Adipose tissue (tissue), 3 donors: Measurements from ENCODE around the gene LRRN4. TPM values are rescaled to one million over a fixed set of nuclear protein-coding genes. Genes with fewer than 3 reads are reported as not detected.
"Not testable (repeated sequence)": the region's sequence is repeated elsewhere in the genome, so short reads cannot be mapped to it uniquely, and the experiment has no call there.

Source experiments
- H3K27ac ChIP-seq: one replicate; pipeline ENCODE4 v1.5.1; 2013; ENCODE audit warnings: low read depth, low read length
- WGBS, 3 donors: extraction: QIAGEN DNeasy Blood & Tissue Kit; methylation state at CpG; one replicate each; pipeline ENCODE4 v1.1.7; 2013; 5-methylcytosine and 5-hydroxymethylcytosine counted together
- polyA plus RNA-seq, 3 donors: library from polyadenylated mRNA; stranded (reverse); fragments of 200-250 nt; gene quantifications; one replicate each; pipeline ENCODE4 v1.2.3, GENCODE V29; 2013
- donor health status: healthy with polysubstance abuse.
- donor health status: Bipolar disorder and iron deficiency.
- donor health status: healthy.

The LRRN4 gene
- polyA plus RNA-seq, 3 donors = 0.69 to 1.7 (median 1.0) TPM

GRCh38 chr20:6067763-6068318, 14.0 kb upstream of the LRRN4 start:
- no peak overlapping the region for H3K27ac ChIP-seq
- 34 to 72% (median 60%) methylated on average over 4 of the region's 4 CpGs for WGBS, 3 donors

DNA sequence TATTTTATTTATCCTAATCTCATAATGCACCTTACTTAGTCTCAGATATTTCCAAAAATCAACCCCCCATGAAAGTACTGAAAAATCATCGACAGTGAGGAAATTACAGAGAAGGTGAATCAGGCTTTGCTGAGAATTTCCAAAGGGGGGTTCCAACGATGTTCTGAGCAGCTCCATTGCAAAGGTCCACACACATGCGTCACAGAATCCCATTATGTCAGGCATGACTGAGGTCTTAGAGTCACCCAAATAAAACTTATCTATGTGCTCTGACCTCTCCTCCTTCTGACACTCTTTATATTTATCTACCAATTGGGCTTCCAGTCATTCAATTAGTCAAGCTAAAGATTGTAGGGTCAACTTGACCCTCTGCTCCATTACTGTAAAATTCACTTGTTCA, 12.7 kb upstream of the LRRN4 start:
- WGBS, 3 donors = 74 to 91% (median 85%) methylated on average over 3 of the region's 3 CpGs

GRCh38 chr20:6061544-6061943, 7.7 kb upstream of the LRRN4 start:
- 49 to 95% (median 56%) methylated on average over 2 of the region's 2 CpGs for WGBS, 3 donors
- H3K27ac ChIP-seq = no peak overlapping the region

More for the DNA sequence above, 12.7 kb upstream of the LRRN4 start:
- no peak overlapping the region for H3K27ac ChIP-seq

GRCh38 chr20:6060213-6060612, 6.4 kb upstream of the LRRN4 start:
- 63 to 83% (median 68%) methylated on average over 6 of the region's 6 CpGs for WGBS, 3 donors

GRCh38 chr20:6058684-6059295, 4.9 kb upstream of the LRRN4 start:
- H3K27ac ChIP-seq = no peak overlapping the region
- 14 to 43% (median 35%) methylated on average over 7 of the region's 7 CpGs for WGBS, 3 donors

More at GRCh38 chr20:6060213-6060612, 6.4 kb upstream of the LRRN4 start:
- no peak overlapping the region for H3K27ac ChIP-seq

DNA sequence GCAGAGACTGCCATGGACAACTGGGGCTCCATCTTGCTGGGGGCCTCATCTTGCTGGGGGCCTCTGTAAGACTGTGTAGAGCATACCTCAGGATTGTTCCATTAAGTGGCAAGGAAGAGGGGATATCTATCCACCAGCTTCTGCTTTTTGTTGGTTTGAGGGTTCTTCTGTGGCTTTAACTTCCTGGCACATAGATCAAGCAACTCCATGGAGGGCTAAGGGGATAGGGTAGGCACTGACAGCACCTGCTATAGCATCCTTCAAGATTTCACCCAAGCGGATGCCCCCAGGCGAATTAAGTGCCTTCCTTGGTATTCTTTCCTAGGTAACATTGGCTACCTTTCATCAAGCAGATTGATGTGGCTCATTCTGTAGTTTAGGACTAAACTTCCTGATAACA, 3.8 kb upstream of the LRRN4 start:
- 51 to 75% (median 64%) methylated on average over 2 of the region's 2 CpGs for WGBS, 3 donors
- H3K27ac ChIP-seq = no peak overlapping the region

DNA sequence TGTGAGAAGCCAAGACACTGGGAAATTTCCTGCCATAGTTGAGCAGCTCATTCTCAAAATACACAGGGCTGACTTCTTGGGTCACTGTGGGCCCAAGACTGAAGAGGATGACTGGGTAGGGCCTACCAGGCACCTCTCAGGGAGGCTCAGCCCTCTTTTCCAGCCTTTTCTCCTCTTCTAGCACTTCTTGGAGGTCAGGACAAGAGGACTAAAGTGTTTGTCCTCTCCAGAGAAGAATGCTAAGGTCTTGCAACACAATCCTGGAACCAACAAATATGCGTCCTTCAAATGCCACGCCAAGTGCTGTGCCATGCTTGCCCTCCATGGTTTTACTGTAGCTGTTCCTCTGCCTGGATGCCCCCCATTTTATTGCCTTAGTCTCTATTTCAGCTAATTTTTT, 3.3 kb upstream of the LRRN4 start:
- 90 to 94% (median 90%) methylated on average over 2 of the region's 2 CpGs for WGBS, 3 donors
- no peak overlapping the region for H3K27ac ChIP-seq

DNA sequence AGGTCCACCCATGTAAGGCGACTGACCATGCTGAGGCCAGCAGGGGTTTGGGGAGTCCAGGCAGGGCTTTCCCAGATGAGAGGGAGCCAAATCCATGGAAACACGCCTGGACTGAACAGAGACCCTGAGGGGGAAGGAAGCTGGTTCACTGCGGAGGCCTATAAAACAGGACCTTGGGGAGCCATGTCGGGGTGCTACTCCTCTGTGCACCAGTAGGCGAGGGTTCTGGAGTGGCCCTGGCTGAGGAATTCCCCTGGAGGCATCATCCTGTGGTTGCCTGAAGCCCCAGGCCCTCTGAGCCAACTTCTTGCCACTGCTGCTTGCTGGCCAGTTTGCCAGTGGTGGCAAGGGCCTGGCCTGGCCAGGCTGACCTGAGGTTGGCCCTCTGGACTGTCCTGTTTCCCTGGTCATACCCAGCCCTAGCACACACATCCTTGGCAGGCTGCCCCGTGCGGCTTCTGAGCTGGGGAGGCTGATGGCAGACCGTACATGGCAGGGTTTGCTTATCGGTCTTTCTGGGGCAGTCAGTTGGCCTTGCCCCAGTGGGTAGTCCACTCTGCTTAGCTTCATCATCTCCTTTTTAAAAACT, 2.2 kb upstream of the LRRN4 start:
- WGBS, 3 donors = 83 to 92% (median 91%) methylated on average over 9 of the region's 9 CpGs
- no peak overlapping the region for H3K27ac ChIP-seq

- no peak overlapping the region for H3K27ac ChIP-seq
- 74 to 84% (median 80%) methylated on average over 10 of the region's 10 CpGs for WGBS, 3 donors
Observed at GRCh38 chr20:6055161-6055783, 1.4 kb upstream of the LRRN4 start.

DNA sequence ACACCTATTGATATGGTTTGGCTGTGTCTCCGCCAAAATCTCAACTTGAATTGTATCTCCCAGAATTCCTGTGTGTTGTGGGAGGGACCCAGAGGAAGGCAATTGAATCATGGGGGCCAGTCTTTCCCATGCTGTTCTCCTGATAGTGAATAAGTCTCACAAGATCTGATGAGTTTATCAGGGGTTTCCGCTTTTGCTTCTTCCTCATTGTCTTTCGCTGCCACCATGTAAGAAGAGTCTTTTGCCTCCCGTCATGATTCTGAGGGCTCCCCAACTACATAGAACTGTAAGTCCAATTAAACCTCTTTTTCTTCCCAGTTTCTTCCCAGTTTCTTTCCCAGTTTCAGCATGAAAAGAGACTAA, 810 bp upstream of the LRRN4 start:
- WGBS, 3 donors = 65 to 83% (median 73%) methylated on average over 4 of the region's 4 CpGs
- H3K27ac ChIP-seq = not testable (repeated sequence)

GRCh38 chr20:6053064-6053775, 640 bp downstream of the LRRN4 start:
- WGBS, 3 donors = 50 to 74% (median 57%) methylated on average over 8 of the region's 8 CpGs
- no peak overlapping the region for H3K27ac ChIP-seq

DNA sequence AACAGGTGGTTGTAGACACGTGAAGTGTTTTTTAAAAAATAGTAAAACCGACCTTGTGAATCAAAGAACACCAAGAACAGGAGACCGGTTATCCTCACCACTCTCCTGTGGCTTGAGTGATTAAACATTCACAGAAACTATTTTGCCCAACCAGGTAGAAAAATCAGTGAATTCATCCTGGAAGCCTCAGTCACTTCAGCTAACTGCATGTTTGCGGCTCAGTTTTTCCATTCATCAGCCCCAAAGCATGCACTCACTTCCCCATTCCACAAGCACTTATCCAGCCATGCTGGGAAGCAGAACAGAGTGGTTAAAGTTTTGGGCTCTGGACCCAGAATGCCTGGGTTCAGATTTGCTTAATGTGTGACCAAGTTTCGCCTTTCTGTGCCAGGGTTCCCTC, 2.4 kb downstream of the LRRN4 start:
- H3K27ac ChIP-seq = no peak overlapping the region
- WGBS, 3 donors = 47 to 56% (median 54%) methylated on average over 5 of the region's 5 CpGs

DNA sequence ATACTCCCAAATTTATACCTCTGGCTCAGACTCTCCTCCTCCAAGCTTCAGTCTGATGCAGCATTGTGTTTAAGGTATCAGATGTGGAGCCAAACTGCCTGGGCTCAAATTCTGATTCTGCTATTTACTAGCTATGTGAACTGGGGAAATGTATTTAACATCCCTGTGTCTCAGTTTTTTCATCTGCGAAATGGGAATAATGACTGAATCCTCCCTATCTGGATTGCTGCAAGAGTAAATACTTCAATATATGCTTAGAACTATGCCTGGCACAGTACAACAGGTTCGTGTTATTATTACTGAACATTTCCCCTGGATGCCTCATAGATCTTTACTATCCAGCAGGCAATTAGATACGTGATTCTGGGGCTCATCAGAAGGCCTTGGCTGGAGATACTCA, 5.5 kb downstream of the LRRN4 start:
- H3K27ac ChIP-seq = no peak overlapping the region
- WGBS, 3 donors = 84 to 91% (median 86%) methylated on average over 3 of the region's 3 CpGs

DNA sequence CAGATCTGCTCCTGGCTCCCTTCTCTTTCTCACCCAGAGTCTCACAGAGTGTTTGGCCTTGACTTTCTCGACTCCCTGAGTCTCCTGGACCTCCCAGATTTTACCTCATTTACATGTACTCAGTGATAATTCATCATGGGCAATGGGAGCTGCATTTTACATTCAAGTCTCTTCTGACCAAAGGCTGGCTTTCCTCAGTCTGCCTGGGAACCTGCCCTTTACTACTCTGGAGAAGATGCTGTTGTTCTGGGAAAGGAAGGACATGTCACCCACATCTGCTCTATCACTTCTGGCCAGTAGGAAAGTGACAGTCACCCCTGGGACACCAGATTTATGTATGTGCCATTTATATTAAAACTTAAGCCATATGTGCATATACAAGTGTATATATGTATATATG, 7.4 kb downstream of the LRRN4 start:
- 23 to 64% (median 42%) methylated on average over 1 of the region's 1 CpG for WGBS, 3 donors
- H3K27ac ChIP-seq = no peak overlapping the region

DNA sequence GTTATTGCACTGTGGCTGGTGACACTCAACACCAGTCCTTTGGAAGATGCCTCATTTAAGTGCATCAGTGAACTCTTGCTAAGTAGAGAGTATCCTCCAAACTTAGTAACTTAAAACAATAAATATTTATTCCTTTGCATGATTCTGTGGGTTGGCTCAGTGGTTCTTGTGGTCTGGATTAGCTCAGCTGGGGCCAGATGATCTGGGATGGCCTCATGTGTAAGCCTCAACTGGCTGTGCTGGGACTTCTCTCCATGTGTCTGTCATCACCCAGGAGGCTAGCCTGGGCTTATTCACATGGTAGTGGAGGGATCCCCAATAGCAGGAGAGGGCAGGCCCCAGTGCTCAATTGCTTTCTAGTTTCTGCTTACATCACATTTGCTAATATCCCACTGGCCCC, 8.3 kb downstream of the LRRN4 start:
- no peak overlapping the region for H3K27ac ChIP-seq

DNA sequence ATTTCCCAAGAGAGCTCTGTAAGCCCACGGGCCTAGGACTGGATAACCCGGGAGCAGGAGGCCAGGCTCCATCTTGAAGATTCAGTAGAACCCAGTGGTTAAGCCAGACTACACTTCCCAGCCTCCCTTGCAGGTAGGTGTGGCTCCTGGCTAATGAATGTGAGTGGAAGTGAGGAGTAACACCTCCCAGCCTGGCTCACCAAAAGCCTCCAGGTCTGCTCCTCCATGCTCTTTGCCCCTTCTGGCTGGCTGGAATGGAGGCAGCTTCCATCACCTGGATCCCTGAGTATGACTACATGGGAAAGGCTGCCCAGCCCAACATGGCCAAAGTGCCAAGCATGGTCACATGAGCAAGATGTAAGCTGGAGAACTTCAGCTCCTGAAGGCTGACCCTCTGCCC, 9.7 kb downstream of the LRRN4 start:
- 83 to 98% (median 84%) methylated on average over 2 of the region's 2 CpGs for WGBS, 3 donors
- no peak overlapping the region for H3K27ac ChIP-seq

- 90 to 92% (median 91%) methylated on average over 26 of the region's 26 CpGs for WGBS, 3 donors
- no peak overlapping the region for H3K27ac ChIP-seq
Observed at GRCh38 chr20:6041808-6042265, 12.0 kb downstream of the LRRN4 start.

DNA sequence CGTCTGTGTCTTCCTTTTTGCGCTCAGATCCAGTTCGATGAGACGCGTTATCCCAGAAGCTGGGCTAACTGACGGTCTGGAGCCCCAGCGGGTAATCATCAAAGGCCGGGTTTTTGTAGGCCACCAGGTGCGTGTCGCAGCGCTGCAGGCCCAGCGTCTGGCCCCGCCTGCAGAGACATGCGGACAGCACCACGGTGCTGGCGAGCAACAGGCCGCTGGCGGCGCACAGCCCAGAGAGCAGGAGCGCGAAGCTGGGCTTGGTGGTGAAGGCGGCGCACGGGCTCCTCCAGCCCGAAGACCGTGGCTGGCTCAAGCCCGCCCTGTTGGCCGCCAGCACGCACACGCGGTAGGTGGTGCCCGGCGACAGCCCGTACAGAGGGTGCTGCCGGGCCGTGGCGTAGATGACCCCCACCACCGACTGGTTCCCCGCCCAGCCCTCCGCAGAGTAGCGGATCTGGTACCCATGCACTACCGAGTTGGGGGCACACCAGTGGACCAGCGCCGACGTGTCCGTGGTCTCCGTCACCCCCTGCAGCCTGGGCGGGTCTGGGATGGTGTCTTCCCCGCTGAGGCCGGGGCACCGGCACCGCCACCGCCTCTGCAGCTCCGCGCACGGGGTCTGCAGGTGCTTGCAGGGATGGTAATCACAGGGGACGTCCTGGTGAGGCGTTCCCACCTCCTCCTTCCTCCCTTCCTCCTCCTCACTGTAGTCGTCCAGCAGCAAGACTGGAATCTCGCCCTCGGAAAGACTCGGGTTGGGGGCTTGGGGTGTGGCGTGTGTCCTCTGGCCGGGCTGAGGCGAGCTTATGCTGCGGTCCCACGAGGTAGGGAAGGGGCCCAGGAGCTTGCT, 12.7 kb downstream of the LRRN4 start:
- no peak overlapping the region for H3K27ac ChIP-seq

More for the DNA sequence above, 12.7 kb downstream of the LRRN4 start:
- WGBS, 3 donors = 84 to 90% (median 86%) methylated on average over 65 to 67 of the region's 67 CpGs
